22Rv1 (cell line): ENCODE measurements around the gene STEAP1B.

ENCODE experiments used
- H3K27ac ChIP-seq: fragments of 450-650 bp; 2 replicates; pipeline ENCODE4 v1.5.1; 2017
- ZFX ChIP-seq: fragments of 450-650 bp; IDR thresholded peaks from 2 replicates; pipeline ENCODE4 v1.6.1; 2017; ENCODE audit warnings: antibody characterized with exemption, borderline replicate concordance
- TF ChIP-seq, protein P1 (sequence below): fragments of 450-650 bp; IDR thresholded peaks from 2 replicates; pipeline ENCODE4 v1.5.1; 2017; ENCODE audit warnings: mild to moderate bottlenecking

Gene STEAP1B

DNA sequence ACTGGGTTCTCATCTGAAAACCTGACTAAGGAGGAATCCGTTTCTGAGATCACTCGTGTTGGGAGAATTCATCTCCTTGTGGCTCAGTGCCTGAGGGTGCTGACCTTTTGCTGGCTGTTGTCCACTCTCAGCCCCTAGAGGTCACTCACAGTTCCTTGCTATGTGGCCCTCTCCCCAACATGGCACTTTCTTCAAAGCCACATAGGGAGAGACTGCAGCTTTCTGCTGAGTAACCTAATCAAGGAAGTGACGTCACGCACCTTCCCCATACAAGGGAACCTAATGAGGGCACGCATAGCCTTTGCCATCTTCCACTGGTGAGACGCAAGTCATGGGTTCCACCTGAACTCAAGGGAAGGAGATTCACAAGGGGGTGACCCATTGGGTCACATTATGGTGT is 23.2 kb downstream of the STEAP1B start:
- H3K27ac ChIP-seq: no peak overlapping the region
- no peak for TF ChIP-seq ZFX
- TF ChIP-seq, protein P1, sequence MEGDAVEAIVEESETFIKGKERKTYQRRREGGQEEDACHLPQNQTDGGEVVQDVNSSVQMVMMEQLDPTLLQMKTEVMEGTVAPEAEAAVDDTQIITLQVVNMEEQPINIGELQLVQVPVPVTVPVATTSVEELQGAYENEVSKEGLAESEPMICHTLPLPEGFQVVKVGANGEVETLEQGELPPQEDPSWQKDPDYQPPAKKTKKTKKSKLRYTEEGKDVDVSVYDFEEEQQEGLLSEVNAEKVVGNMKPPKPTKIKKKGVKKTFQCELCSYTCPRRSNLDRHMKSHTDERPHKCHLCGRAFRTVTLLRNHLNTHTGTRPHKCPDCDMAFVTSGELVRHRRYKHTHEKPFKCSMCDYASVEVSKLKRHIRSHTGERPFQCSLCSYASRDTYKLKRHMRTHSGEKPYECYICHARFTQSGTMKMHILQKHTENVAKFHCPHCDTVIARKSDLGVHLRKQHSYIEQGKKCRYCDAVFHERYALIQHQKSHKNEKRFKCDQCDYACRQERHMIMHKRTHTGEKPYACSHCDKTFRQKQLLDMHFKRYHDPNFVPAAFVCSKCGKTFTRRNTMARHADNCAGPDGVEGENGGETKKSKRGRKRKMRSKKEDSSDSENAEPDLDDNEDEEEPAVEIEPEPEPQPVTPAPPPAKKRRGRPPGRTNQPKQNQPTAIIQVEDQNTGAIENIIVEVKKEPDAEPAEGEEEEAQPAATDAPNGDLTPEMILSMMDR: no peak

DNA sequence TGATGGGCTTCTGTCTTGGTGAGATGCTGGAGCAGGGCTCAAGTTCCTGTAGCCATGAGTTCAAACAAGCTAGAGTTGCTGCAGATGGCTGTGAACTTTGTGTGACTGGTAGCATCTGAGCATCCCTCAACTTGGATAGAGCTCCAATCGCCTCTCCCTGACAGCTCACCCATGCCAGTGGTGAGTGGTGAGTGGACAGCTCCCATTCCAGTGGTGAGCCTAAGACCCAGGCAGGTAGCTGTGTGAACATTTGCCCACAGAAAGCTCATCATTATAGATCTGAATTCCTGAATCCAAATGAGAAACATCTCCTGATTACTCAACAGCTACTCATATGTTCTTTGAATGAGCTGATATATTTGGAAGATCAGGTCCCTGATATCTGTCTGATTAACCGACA is 25.3 kb downstream of the STEAP1B start:
- H3K27ac ChIP-seq: no peak overlapping the region
- TF ChIP-seq, protein P1: no peak
- TF ChIP-seq ZFX: no peak

DNA sequence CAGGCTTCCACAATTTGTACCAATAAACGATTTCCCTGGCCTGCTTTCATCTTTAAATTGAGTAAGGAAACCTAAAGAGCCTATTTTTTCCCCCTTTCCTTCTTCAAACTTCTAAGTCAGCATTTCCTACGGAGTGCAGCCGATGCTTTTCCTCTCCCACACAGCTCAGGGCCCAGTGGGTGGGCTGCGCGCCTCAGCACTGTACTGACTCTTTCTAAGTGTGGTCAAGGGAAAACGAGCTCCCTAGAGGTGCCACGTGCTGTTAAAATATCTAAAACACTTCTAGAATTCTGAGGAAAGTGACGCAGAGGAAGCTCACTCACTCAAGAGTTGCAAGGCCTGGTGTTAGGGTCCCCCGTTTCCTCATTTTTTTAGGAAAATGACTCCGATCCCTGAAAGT is 29.0 kb downstream of the STEAP1B start:
- no peak for TF ChIP-seq ZFX
- TF ChIP-seq, protein P1: no peak
- no peak overlapping the region for H3K27ac ChIP-seq

DNA sequence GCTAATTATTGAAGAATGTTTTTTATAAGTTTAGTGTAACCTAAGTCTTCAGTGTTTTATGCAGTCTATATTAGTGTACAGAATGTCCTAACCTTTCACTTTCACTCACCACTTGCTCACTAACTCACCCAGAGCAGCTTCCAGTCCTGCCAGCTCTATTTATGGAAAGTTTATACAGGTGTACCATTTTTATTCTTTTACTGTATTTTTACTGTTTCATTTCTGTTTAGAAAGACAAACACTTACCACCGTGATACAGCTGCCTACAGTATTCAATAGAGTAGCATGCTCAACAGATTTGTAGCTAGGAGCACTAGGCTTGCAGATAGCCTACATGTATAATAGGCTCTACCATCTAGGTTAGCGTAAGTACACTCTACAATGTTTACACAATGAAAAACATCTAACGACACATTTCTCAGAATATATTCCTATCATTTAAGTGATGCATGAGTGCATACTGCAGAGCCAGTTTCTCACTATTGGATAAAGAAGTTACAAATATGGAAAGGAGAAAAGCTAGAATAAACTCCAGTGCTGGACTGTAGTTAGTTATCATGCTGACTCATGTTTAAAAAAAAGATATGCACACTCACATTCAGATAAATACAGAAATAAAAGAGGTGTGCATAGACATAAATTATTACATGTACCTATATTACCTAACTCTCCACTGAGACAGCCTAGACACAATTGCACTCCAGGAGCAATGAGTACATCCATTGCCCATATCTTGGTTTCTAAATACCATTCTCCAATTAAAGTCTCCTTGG is 30.4 kb downstream of the STEAP1B start:
- TF ChIP-seq, protein P1: no peak
- no peak for TF ChIP-seq ZFX
- H3K27ac ChIP-seq: no peak overlapping the region

DNA sequence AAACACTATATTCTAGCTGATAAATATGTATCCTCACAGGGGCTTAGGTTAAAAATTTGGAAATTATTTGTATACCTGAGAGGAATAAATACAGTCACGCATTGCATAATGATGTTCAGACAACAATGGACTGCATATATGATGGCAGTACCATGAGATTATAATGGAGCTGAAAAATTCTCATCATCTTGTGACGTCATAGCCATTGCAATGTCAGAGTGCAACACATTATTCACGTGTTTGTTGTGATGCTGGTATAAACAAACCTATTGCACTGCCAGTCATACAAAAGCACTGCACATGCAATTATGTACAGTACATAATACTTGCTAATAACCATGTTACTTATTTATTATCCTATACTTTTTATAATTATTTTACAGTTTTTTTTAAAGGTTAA is 31.4 kb downstream of the STEAP1B start:
- no peak overlapping the region for H3K27ac ChIP-seq
- TF ChIP-seq ZFX: no peak
- TF ChIP-seq, protein P1: no peak

DNA sequence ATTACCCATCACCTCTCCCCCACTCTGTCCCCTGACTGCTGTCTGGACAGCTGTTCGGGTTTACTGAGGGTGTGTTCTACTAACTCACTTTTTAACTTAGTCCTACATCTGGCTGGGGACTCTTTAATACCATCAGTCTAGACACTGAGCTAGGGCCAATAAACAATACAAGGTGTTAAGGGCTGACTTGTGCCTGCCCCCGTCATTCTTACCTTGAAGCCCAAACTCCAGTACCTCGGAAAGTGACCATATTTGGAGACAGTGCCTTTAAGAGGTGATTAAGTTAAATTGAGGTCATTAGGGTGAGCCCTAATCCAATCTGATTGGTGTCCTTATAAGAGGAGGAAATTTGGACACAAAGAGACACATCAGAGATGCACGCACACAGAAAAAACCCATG is 35.7 kb downstream of the STEAP1B start:
- no peak for TF ChIP-seq ZFX
- TF ChIP-seq, protein P1: no peak
- no peak overlapping the region for H3K27ac ChIP-seq

DNA sequence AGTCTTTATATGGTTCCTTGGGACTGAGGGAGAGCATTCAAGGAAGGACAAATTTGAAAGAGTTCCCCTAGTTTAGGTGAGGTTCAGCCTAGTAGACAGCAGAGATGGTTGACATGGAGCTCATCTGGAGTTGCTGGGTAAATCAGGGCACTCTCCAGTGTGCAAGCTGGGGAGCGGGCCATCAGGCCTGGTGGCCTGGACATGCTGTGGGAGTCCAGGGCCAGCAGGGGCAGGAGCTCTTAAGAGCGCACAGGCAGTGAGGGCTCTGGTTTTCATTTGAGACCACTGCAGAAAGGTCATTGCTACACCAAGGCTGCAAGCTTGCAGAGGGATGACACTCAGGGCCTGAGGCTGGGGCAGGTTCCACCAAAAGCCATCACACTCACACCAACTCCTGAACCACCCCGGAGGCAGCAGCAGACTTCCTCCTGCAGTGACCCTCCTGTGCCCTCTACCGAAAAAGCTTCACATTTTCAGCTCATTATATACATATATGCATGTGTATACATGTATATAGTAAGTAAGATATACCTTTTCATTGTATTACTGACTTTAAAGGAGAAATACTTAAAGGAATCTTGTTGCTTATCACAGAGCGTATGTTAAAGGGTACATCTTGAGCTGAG is 39.5 kb downstream of the STEAP1B start:
- no peak for TF ChIP-seq ZFX
- TF ChIP-seq, protein P1: no peak
- H3K27ac ChIP-seq: no peak overlapping the region
